HEK293T (cell line): ENCODE results near the gene SP3.

ENCODE experiments used
- FOXK2 ChIP-seq: fragments of 450-650 bp; IDR thresholded peaks from 2 replicates; pipeline ENCODE4 v1.6.1; 2016; ENCODE audit warnings: mild to moderate bottlenecking
- LEF1 ChIP-seq: fragments of 450-650 bp; IDR thresholded peaks from 2 replicates; pipeline ENCODE4 v1.6.1; 2017; ENCODE audit warnings: mild to moderate bottlenecking, borderline replicate concordance
- SP1 ChIP-seq: fragments of 450-650 bp; IDR thresholded peaks from 2 replicates; pipeline ENCODE4 v1.6.1; 2017

DNA sequence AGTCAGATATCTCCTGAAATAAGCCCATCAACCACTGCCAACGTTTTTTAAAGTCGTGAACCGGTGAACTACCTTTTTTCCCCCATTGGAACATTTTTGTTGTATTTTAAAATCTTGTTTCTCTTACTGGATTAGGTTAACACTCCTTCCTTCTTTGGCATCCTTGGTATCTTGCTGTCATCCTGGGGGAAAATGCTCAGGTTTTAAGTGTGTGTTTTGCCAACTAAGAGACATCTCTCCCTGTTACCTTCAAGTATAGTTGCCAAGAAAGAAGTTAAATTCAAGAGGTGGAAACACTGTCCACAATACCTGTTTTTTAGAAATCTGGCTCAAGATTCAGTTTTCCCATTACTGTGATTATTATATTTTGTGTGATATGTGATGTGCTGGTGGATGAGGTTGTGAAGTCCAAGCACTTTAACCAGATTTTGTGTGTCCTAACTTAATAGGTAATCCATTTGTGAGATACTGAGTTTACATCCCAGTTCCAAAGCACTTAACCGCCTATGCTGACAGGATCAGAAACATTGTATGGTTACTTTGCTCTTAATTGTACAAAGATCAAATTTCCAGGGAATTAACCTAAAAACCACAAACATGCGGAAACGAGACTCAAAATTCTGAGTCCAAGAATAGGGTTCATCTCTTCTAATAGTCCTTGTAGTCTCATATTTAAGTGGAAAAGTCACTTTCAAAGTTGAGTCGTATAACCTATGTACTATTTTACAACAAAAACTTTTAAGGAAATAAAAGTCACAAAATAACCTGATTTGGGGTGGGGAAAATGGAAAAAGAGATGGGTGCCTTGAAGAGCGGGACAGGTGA lies 1.3 kb upstream of the SP3 start:
- no peak for TF ChIP-seq LEF1
- TF ChIP-seq FOXK2, result no peak
- TF ChIP-seq SP1, result no peak
